HG02571 (cell line): Measurements from ENCODE around the gene ABCC9.
"Not testable (repeated sequence)": the region's sequence is repeated elsewhere in the genome, so short reads cannot be mapped to it uniquely, and the experiment has no call there.

ENCODE experiments used
- ATAC-seq: cut with Tn5 transposase; IDR thresholded peaks from one replicate; pipeline ENCODE4 v1.9.1; 2021; ENCODE audit warnings: mild to moderate bottlenecking, moderate library complexity; ENCODE audit not compliant: unreplicated experiment

The ABCC9 gene

GRCh38 chr12:21934173-21934572 is 7.1 kb downstream of the ABCC9 start:
- no peak for ATAC-seq

GRCh38 chr12:21933656-21934055 is 7.6 kb downstream of the ABCC9 start:
- no peak for ATAC-seq

DNA sequence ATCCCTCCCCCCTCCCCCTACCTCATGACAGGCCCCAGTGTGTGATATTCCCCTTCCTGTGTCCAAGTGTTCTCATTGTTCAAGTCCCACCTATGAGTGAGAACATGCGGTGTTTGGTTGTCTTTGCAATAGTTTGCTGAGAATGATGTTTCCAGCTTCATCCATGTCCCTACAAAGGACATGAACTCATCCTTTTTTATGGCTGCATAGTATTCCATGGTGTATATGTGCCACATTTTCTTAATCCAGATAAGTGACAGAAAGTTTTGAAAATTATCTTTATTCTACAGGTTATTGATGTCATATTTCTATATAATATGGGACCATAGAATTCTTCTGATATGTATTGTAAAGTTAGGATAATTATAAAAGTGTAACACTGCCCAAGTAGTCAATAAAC is 11.3 kb downstream of the ABCC9 start:
- ATAC-seq: not testable (repeated sequence)

- ATAC-seq: no peak
Observed at GRCh38 chr12:21925296-21925913, 15.8 kb downstream of the ABCC9 start.

- no peak for ATAC-seq
Observed at GRCh38 chr12:21921436-21921835, 19.8 kb downstream of the ABCC9 start.

DNA sequence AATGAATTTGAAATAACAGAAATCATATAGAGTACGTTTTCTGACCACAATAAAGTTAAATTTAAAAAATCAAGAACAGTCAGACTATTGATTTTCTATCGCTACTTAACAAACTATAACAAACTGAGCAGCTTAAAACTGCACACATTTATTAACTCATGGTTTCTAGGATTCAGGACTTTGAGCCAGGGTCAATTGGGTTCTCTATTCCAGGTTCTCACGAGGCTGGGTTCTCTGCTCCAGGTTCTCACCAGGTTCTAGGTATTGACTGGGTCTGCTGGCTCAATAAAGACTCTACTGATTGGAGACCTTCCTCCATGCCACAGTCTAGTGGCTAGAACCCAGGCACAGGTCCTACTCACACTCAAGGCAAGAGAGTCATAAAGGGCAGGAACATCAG is 22.8 kb downstream of the ABCC9 start:
- no peak for ATAC-seq

- no peak for ATAC-seq
Observed at GRCh38 chr12:21913823-21914222, 27.4 kb downstream of the ABCC9 start.

DNA sequence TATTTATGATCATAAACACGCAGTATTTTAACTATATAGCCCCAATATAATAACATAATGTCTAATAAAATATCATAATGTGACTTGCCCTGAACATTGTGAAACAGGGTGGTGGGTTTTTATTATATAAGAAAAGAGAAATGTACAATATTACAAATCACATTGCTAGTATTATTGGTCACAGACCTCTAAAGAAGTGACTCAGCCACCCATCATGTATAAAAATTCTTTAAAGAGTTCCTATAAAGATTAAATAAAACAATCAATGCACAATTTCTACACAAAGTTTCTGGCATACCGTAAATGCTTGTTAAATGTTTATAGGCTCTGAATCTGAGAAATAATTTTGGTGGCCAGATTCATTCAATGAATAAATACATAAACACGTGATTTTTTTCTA is 28.9 kb downstream of the ABCC9 start:
- ATAC-seq: no peak

DNA sequence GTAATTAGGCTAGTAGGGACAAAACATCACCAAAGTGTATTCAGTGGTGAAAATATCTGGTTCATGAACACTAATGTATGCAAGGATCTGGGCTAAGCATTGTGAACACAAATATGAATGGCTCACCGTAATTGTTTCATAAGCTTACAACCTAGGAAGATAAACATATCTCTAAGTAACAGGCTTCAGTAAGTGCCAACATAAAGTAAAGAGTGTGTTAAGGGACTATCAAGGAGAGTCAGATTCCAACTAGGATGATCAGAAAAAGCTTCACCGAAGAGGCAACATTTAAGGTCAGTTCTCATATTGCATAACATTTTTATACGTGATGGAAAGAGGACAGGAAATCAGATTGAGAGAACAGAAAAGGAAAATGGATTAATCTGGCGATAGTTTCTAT is 29.4 kb downstream of the ABCC9 start:
- no peak for ATAC-seq

GRCh38 chr12:21910657-21911056 is 30.6 kb downstream of the ABCC9 start:
- no peak for ATAC-seq

- ATAC-seq: no peak
Observed at GRCh38 chr12:21907948-21908837, 33.0 kb downstream of the ABCC9 start.

- peak; percentile 51 for ATAC-seq
Observed at GRCh38 chr12:21906919-21907493, 34.2 kb downstream of the ABCC9 start.

GRCh38 chr12:21899532-21899931 is 41.7 kb downstream of the ABCC9 start:
- ATAC-seq: not testable (repeated sequence)

GRCh38 chr12:21895651-21896050 is 45.6 kb downstream of the ABCC9 start:
- no peak for ATAC-seq

- no peak for ATAC-seq
Observed at GRCh38 chr12:21894792-21895595, 46.2 kb downstream of the ABCC9 start.

DNA sequence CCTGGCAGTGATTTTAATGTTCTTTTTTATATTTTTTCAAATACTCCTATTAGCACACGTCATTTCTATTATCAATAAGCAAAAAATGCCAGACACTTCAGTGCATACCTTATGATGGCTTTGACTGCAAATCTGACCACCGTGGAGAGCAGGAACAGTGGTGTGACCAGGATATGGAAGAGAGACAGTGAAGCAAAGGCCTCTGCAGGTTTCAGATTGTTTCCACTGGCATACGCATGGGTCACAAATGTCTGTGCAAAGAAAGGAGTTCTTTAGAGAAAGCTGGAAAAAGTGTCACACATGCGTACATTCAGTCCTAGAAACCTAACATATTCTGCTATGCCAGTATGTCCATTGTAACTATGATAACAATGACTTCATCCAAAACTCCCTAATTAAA is 47.3 kb downstream of the ABCC9 start:
- no peak for ATAC-seq

- ATAC-seq: no peak
Observed at GRCh38 chr12:21892341-21892740, 48.9 kb downstream of the ABCC9 start.

- no peak for ATAC-seq
Observed at GRCh38 chr12:21891751-21892217, 49.4 kb downstream of the ABCC9 start.

- no peak for ATAC-seq
Observed at GRCh38 chr12:21888276-21888863, 52.9 kb downstream of the ABCC9 start.

GRCh38 chr12:21884936-21885335 is 56.3 kb downstream of the ABCC9 start:
- no peak for ATAC-seq

- no peak for ATAC-seq
Observed at GRCh38 chr12:21882635-21883034, 58.6 kb downstream of the ABCC9 start.
